ENCODE data around the gene ZBTB7A.

ZBTB7A gene

GRCh38 chr19:4066682-4067395 is at the start of gene ZBTB7A:
Gene ZBTB7A (minus strand): TSS chr19:4066899. CDS start chr19:4055232, 11,667 bp downstream.
- peak; percentile 58 for DNase-seq (ENCODE audit: low spot score)

GRCh38 chr19:4115818-4116385 is 49.2 kb upstream of the ZBTB7A start:
- DNase-seq (ENCODE audit: low spot score): no peak

- DNase-seq (ENCODE audit: low spot score): no peak
Measured at GRCh38 chr19:4115050-4115817, 48.5 kb upstream of the ZBTB7A start.

GRCh38 chr19:4114181-4114580 is 47.5 kb upstream of the ZBTB7A start:
- no peak for DNase-seq (ENCODE audit: low spot score)

- no peak for DNase-seq (ENCODE audit: low spot score)
Measured at GRCh38 chr19:4113398-4114088, 46.8 kb upstream of the ZBTB7A start.

- DNase-seq (ENCODE audit: low spot score): no peak
Measured at GRCh38 chr19:4112367-4112766, 45.7 kb upstream of the ZBTB7A start.

GRCh38 chr19:4109626-4109945 is 42.9 kb upstream of the ZBTB7A start:
- DNase-seq (ENCODE audit: low spot score): no peak

GRCh38 chr19:4108767-4109625 is 42.3 kb upstream of the ZBTB7A start:
- no peak for DNase-seq (ENCODE audit: low spot score)

GRCh38 chr19:4103080-4103433 is 36.4 kb upstream of the ZBTB7A start:
- no peak for DNase-seq (ENCODE audit: low spot score)

GRCh38 chr19:4102339-4103079 is 35.8 kb upstream of the ZBTB7A start:
- DNase-seq (ENCODE audit: low spot score): no peak

- no peak for DNase-seq (ENCODE audit: low spot score)
Measured at GRCh38 chr19:4101496-4101770, 34.7 kb upstream of the ZBTB7A start.

GRCh38 chr19:4100647-4101495 is 34.2 kb upstream of the ZBTB7A start:
- no peak for DNase-seq (ENCODE audit: low spot score)

GRCh38 chr19:4099041-4099764 is 32.5 kb upstream of the ZBTB7A start:
- DNase-seq (ENCODE audit: low spot score): no peak

GRCh38 chr19:4098493-4098892 is 31.8 kb upstream of the ZBTB7A start:
- no peak for DNase-seq (ENCODE audit: low spot score)

GRCh38 chr19:4097501-4097900 is 30.8 kb upstream of the ZBTB7A start:
- no peak for DNase-seq (ENCODE audit: low spot score)

GRCh38 chr19:4096049-4096892 is 29.6 kb upstream of the ZBTB7A start:
- DNase-seq (ENCODE audit: low spot score): no peak

GRCh38 chr19:4095488-4095844 is 28.8 kb upstream of the ZBTB7A start:
- no peak for DNase-seq (ENCODE audit: low spot score)

- DNase-seq (ENCODE audit: low spot score): no peak
Measured at GRCh38 chr19:4094761-4095487, 28.2 kb upstream of the ZBTB7A start.

Data from HuH-7 (cell line).